Stomach (tissue), 9 donors: ENCODE data around the gene WWC1. TPM values are rescaled to one million over a fixed set of nuclear protein-coding genes. Genes with fewer than 3 reads are reported as not detected.

Experiments used
- DNase-seq, 2 donors: peaks; one replicate each; pipeline versions ENCODE4 v3.0.0 to v3.0.0-alpha.2; 2013 to 2019
- H3K27ac ChIP-seq, 5 donors: fragments of 200-600 bp in 4 of 5; sonication (generic) in 4 of 5; one replicate each; pipeline ENCODE4 v1.5.1; 2013 to 2019; ENCODE audit warnings: mild to moderate bottlenecking in 1 of 5, moderate library complexity in 1 of 5
- H3K27me3 ChIP-seq, 3 donors: fragments of 200-600 bp; sonication (generic); one replicate each; pipeline ENCODE4 v1.5.1; 2017 to 2019; ENCODE audit warnings: mixed run types in 1 of 3
- H3K36me3 ChIP-seq, 4 donors: fragments of 200-600 bp; sonication (generic); 1 replicate in 3 of 4; 2 replicates in 1 of 4; pipeline ENCODE4 v1.5.1; 2016 to 2019
- H3K4me1 ChIP-seq, 4 donors: fragments of 200-600 bp; sonication (generic); one replicate each; pipeline ENCODE4 v1.5.1; 2016 to 2019
- H3K4me3 ChIP-seq, 4 donors: fragments of 200-600 bp; sonication (generic) in 3 of 4; one replicate each; pipeline ENCODE4 v1.5.1; 2016 to 2019; ENCODE audit warnings: mild to moderate bottlenecking in 1 of 4
- H3K9me3 ChIP-seq, 4 donors: fragments of 200-600 bp; sonication (generic); one replicate each; pipeline ENCODE4 v1.5.1; 2016 to 2019
- EP300 ChIP-seq: sonication (generic); formaldehyde crosslinking; IDR thresholded peaks from one replicate; pipeline ENCODE4 v1.6.1; 2017; ENCODE audit warnings: antibody characterized with exemption
- POLR2A ChIP-seq, 4 donors: fragments of 450-650 bp; IDR thresholded peaks; one replicate each; pipeline ENCODE4 v1.6.1; 2016; ENCODE audit warnings: antibody characterized with exemption in 4 of 4, control low read depth in 2 of 4, mild to moderate bottlenecking in 1 of 4, moderate library complexity in 1 of 4
- POLR2AphosphoS5 ChIP-seq, 3 donors: sonication (generic); formaldehyde crosslinking; IDR thresholded peaks; one replicate each; pipeline ENCODE4 v1.6.1; 2016; ENCODE audit warnings: antibody characterized with exemption in 3 of 3
- WGBS, 5 donors: extraction: QIAGEN DNeasy Blood & Tissue Kit in 3 of 5; methylation state at CpG; one replicate each; pipeline versions ENCODE4 v1.1.5 to v1.1.7; 2013 to 2018; 5-methylcytosine and 5-hydroxymethylcytosine counted together
- intact Hi-C: fragments of 100-400 bp; cut with DNase I; formaldehyde crosslinking; loops from one replicate; pipeline ENCODE4 v1.15.1; 2023; ENCODE audit warnings: low total_unique reads
- polyA plus RNA-seq, 3 donors: library from polyadenylated mRNA; stranded (reverse); fragments of 200-250 nt; gene quantifications; one replicate each; pipeline ENCODE4 v1.2.3, GENCODE V29; 2013
- total RNA-seq, 5 donors: library from RNA; depleted of rRNA; stranded (reverse); fragments of >200 nt; gene quantifications; one replicate each; pipeline versions ENCODE4 v1.1.0 to v1.2.3, GENCODE V29; 2014 to 2016
- TF ChIP-seq, protein P1 (sequence below), 7 experiments: fragments of 450-650 bp in 4 of 7; fragments of 200-600 bp in 3 of 7; sonication (generic) in 3 of 7; IDR thresholded peaks; one replicate each; pipeline ENCODE4 v1.5.1; 2016 to 2019; ENCODE audit warnings: antibody characterized with exemption in 7 of 7, control low read depth in 2 of 7, mild to moderate bottlenecking in 1 of 7
- donor health status: healthy with polysubstance abuse.
- donor health status: Bipolar disorder and iron deficiency.
- donor health status: healthy.

The WWC1 gene
- total and polyA plus RNA-seq, 8 donors, result 11.3 to 82.6 (median 33.4) TPM

DNA sequence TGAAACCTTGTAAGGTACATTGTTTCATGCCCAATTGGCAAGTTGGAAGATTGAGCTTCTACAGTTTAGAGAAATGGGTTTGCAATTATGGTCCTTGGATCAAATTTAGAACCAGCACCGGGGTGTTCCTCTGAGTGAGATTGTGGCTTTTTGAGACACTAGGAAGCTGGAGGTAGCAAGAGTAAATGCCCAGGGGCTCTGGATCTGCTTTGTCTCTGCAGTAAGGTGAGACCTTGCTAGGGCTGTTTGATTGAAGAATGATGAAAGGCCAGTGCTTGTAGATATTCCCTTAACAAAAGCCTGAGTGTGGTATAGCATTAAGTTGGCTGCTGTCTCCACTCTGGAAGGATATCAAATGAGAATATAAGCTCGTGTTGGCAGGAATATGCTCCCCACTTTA, 36.0 kb downstream of the WWC1 start:
- Histone ChIP-seq H3K36me3 (no peaks in the 10 kb centered on the region), H3K4me3 (no peak overlapping the region), H3K27ac (peak overlapping the region in 2 of 5 donors; percentile 75 to 76), H3K9me3 (no peaks in the 10 kb centered on the region), H3K27me3 (no peaks in the 10 kb centered on the region), H3K4me1 (peaks cover 8 to 55% (median 30%) of the 10 kb centered on the region in 4 donors)
- TF ChIP-seq EP300 (no peak), POLR2A (IDR thresholded peaks at IDR 0.05) (no peak), POLR2AphosphoS5 (IDR thresholded peaks at IDR 0.05) (no peak)
- TF ChIP-seq, protein P1, sequence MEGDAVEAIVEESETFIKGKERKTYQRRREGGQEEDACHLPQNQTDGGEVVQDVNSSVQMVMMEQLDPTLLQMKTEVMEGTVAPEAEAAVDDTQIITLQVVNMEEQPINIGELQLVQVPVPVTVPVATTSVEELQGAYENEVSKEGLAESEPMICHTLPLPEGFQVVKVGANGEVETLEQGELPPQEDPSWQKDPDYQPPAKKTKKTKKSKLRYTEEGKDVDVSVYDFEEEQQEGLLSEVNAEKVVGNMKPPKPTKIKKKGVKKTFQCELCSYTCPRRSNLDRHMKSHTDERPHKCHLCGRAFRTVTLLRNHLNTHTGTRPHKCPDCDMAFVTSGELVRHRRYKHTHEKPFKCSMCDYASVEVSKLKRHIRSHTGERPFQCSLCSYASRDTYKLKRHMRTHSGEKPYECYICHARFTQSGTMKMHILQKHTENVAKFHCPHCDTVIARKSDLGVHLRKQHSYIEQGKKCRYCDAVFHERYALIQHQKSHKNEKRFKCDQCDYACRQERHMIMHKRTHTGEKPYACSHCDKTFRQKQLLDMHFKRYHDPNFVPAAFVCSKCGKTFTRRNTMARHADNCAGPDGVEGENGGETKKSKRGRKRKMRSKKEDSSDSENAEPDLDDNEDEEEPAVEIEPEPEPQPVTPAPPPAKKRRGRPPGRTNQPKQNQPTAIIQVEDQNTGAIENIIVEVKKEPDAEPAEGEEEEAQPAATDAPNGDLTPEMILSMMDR (IDR thresholded peaks at IDR 0.05), result no peak
- 39 to 66% (median 44%) methylated on average over 2 of the region's 2 CpGs for WGBS, 5 donors
- intact Hi-C loops, result no loop called here
- no peak for DNase-seq

DNA sequence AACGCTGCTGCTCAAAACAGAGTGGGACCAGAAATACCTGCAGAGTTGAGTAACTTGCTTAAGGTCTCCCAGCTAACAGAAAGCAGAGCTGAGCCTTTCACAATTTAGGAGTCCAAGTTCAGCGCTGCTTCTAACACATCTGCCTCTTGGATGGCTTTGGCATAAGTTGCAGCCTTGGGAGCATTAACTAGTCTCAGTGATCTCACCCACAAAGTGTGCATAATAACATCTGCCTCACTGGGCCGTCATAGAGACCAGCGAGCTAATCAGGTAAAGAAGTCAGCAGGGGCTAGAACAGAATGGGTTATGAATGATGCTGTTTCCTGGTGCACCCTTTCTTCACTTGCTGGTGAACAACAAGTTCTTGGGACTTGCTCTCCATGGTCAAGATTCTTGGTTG, 36.5 kb downstream of the WWC1 start:
- no peak for DNase-seq
- WGBS, 5 donors, result 52 to 73% (median 63%) methylated on average over 4 of the region's 4 CpGs
- Histone ChIP-seq H3K27me3 (no peaks in the 10 kb centered on the region), H3K36me3 (no peaks in the 10 kb centered on the region), H3K4me1 (peaks cover 8 to 52% (median 30%) of the 10 kb centered on the region in 4 donors), H3K9me3 (no peaks in the 10 kb centered on the region), H3K4me3 (no peak overlapping the region), H3K27ac (peak overlapping the region; percentile 57 to 78 (median 75))
- intact Hi-C loops, result no loop called here
- TF ChIP-seq POLR2AphosphoS5 (IDR thresholded peaks at IDR 0.05) (no peak), POLR2A (IDR thresholded peaks at IDR 0.05) (no peak), EP300 (no peak)
- TF ChIP-seq, protein P1 (IDR thresholded peaks at IDR 0.05), result no peak

DNA sequence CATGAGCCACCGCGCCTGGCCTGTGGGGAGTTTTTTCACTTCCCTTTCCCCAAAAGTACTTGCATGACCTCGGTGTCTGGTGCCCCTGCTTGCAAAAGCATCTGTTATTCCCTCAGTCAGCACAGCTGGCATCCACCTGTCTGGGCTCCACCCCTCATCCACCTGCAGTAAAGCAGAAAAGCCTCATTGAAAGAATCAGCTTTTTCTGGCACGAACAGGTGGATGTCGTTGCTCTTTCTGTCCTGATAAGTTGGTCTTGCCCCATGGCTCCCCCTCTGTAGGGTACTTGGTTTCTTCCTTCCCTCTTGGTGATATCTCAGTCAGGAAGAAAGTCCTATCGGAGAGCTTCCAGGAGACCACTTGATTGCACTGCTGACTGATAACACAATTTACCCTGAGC, 37.4 kb downstream of the WWC1 start:
- intact Hi-C loops, result no loop called here
- Histone ChIP-seq H3K4me3 (no peak overlapping the region), H3K4me1 (peaks cover 8 to 52% (median 30%) of the 10 kb centered on the region in 4 donors), H3K27ac (peak overlapping the region; percentile 57 to 78 (median 75)), H3K36me3 (no peaks in the 10 kb centered on the region), H3K9me3 (no peaks in the 10 kb centered on the region), H3K27me3 (no peaks in the 10 kb centered on the region)
- TF ChIP-seq EP300 (no peak), POLR2A (IDR thresholded peaks at IDR 0.05) (no peak), POLR2AphosphoS5 (IDR thresholded peaks at IDR 0.05) (peak in 1 of 3 donors; percentile 22)
- TF ChIP-seq, protein P1 (IDR thresholded peaks at IDR 0.05), result no peak
- peak; percentile 53 to 83 for DNase-seq
- WGBS, 5 donors, result 4 to 17% (median 12%) methylated on average over 6 of the region's 6 CpGs

DNA sequence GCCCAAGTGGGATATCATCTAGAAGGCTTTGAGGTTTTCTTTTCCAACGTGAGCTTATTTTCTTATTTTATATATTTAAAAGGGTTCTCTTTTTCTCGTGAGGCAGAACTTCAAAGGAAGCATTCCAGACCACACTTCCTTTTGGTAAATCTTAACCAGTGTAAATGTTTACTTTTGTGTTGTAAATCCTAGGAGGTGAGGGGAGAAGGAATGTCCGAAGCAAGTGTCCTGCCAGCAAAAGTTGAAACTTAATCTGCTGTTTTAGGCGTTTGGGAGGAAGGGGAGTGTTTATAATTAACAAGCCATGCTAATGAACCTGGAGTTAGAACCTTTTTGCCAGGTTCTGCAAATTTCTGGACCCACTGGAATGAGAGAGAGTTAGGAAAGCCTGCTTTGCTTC, 37.9 kb downstream of the WWC1 start:
- Histone ChIP-seq H3K9me3 (no peaks in the 10 kb centered on the region), H3K4me1 (peaks cover 8 to 55% (median 32%) of the 10 kb centered on the region in 4 donors), H3K4me3 (no peak overlapping the region), H3K27ac (peak overlapping the region; percentile 60 to 78 (median 75)), H3K27me3 (no peaks in the 10 kb centered on the region), H3K36me3 (no peaks in the 10 kb centered on the region)
- TF ChIP-seq POLR2AphosphoS5 (IDR thresholded peaks at IDR 0.05) (no peak), POLR2A (IDR thresholded peaks at IDR 0.05) (no peak), EP300 (no peak)
- TF ChIP-seq, protein P1 (IDR thresholded peaks at IDR 0.05), result no peak
- peak in 1 of 2 donors; percentile 32 for DNase-seq
- intact Hi-C loops, result no loop called here
- WGBS, 5 donors, result 3 to 9% (median 4%) methylated on average over 4 of the region's 4 CpGs
